Skeletal muscle satellite cell (primary cell): ENCODE data around the gene DARS2.
A peak's percentile ranks its signal among the peaks of the same experiment; 100 is the strongest.
"Not testable (repeated sequence)": the region's sequence is repeated elsewhere in the genome, so short reads cannot be mapped to it uniquely, and the experiment has no call there.

Experiments
- H3K27me3 ChIP-seq: 2 replicates; pipeline ENCODE4 v1.7.0; 2013; ENCODE audit warnings: low read length; ENCODE audit not compliant: control insufficient read depth, insufficient read depth
- H3K36me3 ChIP-seq: 2 replicates; pipeline ENCODE4 v1.7.0; 2013; ENCODE audit warnings: mild to moderate bottlenecking, control low read depth, low read length; ENCODE audit not compliant: insufficient read depth
- H3K4me1 ChIP-seq: 2 replicates; pipeline ENCODE4 v1.7.0; 2013; ENCODE audit warnings: low read length; ENCODE audit not compliant: control insufficient read depth, insufficient read depth
- H3K4me2 ChIP-seq: 2 replicates; pipeline ENCODE4 v1.7.0; 2013; ENCODE audit warnings: mild to moderate bottlenecking, low read length
- H3K4me3 ChIP-seq: 2 replicates; pipeline ENCODE4 v1.7.0; 2013; ENCODE audit warnings: low read length
- H3K9ac ChIP-seq: 2 replicates; pipeline ENCODE4 v1.7.0; 2013; ENCODE audit warnings: mild to moderate bottlenecking, low read depth, low read length, moderate library complexity
- H3K9me3 ChIP-seq: replicated peaks from 2 replicates; pipeline ENCODE4 v1.7.0; 2013; ENCODE audit warnings: mild to moderate bottlenecking, control low read depth, low read length

Gene DARS2

GRCh38 chr1:173823781-173824314 lies 625 bp upstream of the DARS2 start:
- H3K9me3 ChIP-seq: no peaks in the 10 kb centered on the region

GRCh38 chr1:173827611-173828010 lies 3.1 kb downstream of the DARS2 start:
- Histone ChIP-seq H3K4me1 (peaks cover 13% of the 10 kb centered on the region), H3K4me2 (no peak overlapping the region), H3K36me3 (peaks cover 18% of the 10 kb centered on the region), H3K4me3 (no peak overlapping the region), H3K27me3 (no peaks in the 10 kb centered on the region), H3K9me3 (no peaks in the 10 kb centered on the region), H3K9ac (no peak overlapping the region)

More at GRCh38 chr1:173823781-173824314, 625 bp upstream of the DARS2 start:
- peaks cover 20% of the 10 kb centered on the region for H3K4me1 ChIP-seq
- H3K36me3 ChIP-seq: peaks cover 10% of the 10 kb centered on the region
- H3K4me2 ChIP-seq: peak overlapping the region; percentile 86
- peak overlapping the region; percentile 94 for H3K9ac ChIP-seq
- no peaks in the 10 kb centered on the region for H3K27me3 ChIP-seq
- H3K4me3 ChIP-seq: peak overlapping the region; percentile 87

GRCh38 chr1:173832748-173833147 lies 8.3 kb downstream of the DARS2 start:
- H3K4me3 ChIP-seq: no peak overlapping the region
- H3K9ac ChIP-seq: no peak overlapping the region
- H3K36me3 ChIP-seq: peaks cover 34% of the 10 kb centered on the region
- no peaks in the 10 kb centered on the region for H3K9me3 ChIP-seq
- H3K27me3 ChIP-seq: no peaks in the 10 kb centered on the region
- no peaks in the 10 kb centered on the region for H3K4me1 ChIP-seq
- H3K4me2 ChIP-seq: no peak overlapping the region

- Histone ChIP-seq H3K9ac (no peak overlapping the region), H3K27me3 (no peaks in the 10 kb centered on the region), H3K4me1 (peaks cover 12% of the 10 kb centered on the region), H3K9me3 (no peaks in the 10 kb centered on the region), H3K4me2 (no peak overlapping the region), H3K4me3 (no peak overlapping the region), H3K36me3 (peaks cover 42% of the 10 kb centered on the region)
These were observed 27.6 kb downstream of the DARS2 start for GRCh38 chr1:173852105-173852504.

GRCh38 chr1:173853074-173853473 lies 28.6 kb downstream of the DARS2 start:
- Histone ChIP-seq H3K4me3 (no peak overlapping the region), H3K4me2 (no peak overlapping the region), H3K36me3 (peaks cover 51% of the 10 kb centered on the region), H3K27me3 (no peaks in the 10 kb centered on the region), H3K4me1 (peaks cover 12% of the 10 kb centered on the region), H3K9ac (no peak overlapping the region), H3K9me3 (no peaks in the 10 kb centered on the region)

- Histone ChIP-seq H3K27me3 (no peaks in the 10 kb centered on the region), H3K4me2 (no peak overlapping the region), H3K9me3 (no peaks in the 10 kb centered on the region), H3K4me3 (no peak overlapping the region), H3K9ac (no peak overlapping the region), H3K4me1 (peaks cover 12% of the 10 kb centered on the region), H3K36me3 (peaks cover 43% of the 10 kb centered on the region)
These were observed 31.5 kb downstream of the DARS2 start for GRCh38 chr1:173856014-173856413.

GRCh38 chr1:173856903-173857302 lies 32.4 kb downstream of the DARS2 start:
- Histone ChIP-seq H3K4me2 (no peak overlapping the region), H3K36me3 (peaks cover 42% of the 10 kb centered on the region), H3K27me3 (no peaks in the 10 kb centered on the region), H3K9ac (no peak overlapping the region), H3K4me3 (no peak overlapping the region), H3K4me1 (peaks cover 12% of the 10 kb centered on the region), H3K9me3 (no peaks in the 10 kb centered on the region)

- Histone ChIP-seq H3K4me1 (peaks cover 12% of the 10 kb centered on the region), H3K27me3 (no peaks in the 10 kb centered on the region), H3K36me3 (peaks cover 40% of the 10 kb centered on the region), H3K9me3 (no peaks in the 10 kb centered on the region), H3K9ac (no peak overlapping the region), H3K4me3 (no peak overlapping the region), H3K4me2 (no peak overlapping the region)
These were observed 33.0 kb downstream of the DARS2 start for GRCh38 chr1:173857363-173857917.

- not testable (repeated sequence) for H3K27me3 ChIP-seq, H3K4me2 ChIP-seq, H3K4me1 ChIP-seq, H3K9ac ChIP-seq, H3K9me3 ChIP-seq, H3K4me3 ChIP-seq
- peaks cover 49% of the 10 kb centered on the region for H3K36me3 ChIP-seq
These were observed 35.1 kb downstream of the DARS2 start for GRCh38 chr1:173859547-173859946.

GRCh38 chr1:173860065-173860464 lies 35.6 kb downstream of the DARS2 start:
- peaks cover 10% of the 10 kb centered on the region for H3K4me1 ChIP-seq
- H3K4me2 ChIP-seq: no peak overlapping the region
- H3K36me3 ChIP-seq: peaks cover 51% of the 10 kb centered on the region
- H3K4me3 ChIP-seq: no peak overlapping the region
- H3K27me3 ChIP-seq: no peaks in the 10 kb centered on the region
- H3K9ac ChIP-seq: no peak overlapping the region
- H3K9me3 ChIP-seq: no peaks in the 10 kb centered on the region

GRCh38 chr1:173861731-173862145 lies 37.3 kb downstream of the DARS2 start:
- Histone ChIP-seq H3K4me2 (no peak overlapping the region), H3K36me3 (peaks cover 59% of the 10 kb centered on the region), H3K4me3 (no peak overlapping the region), H3K4me1 (peaks cover 22% of the 10 kb centered on the region), H3K9me3 (no peaks in the 10 kb centered on the region), H3K9ac (no peak overlapping the region), H3K27me3 (no peaks in the 10 kb centered on the region)

- H3K4me3 ChIP-seq, H3K9ac ChIP-seq, H3K4me2 ChIP-seq, H3K9me3 ChIP-seq, H3K27me3 ChIP-seq: not testable (repeated sequence)
- peaks cover 22% of the 10 kb centered on the region for H3K4me1 ChIP-seq
- peaks cover 59% of the 10 kb centered on the region for H3K36me3 ChIP-seq
These were observed 37.8 kb downstream of the DARS2 start for GRCh38 chr1:173862146-173862768.
